Mesendoderm (in vitro differentiated cells): ENCODE results near the gene TNIK.

Experiments
- DNase-seq: peaks from one replicate; pipeline ENCODE4 v3.0.0; 2013
- H2AK5ac ChIP-seq: 2 replicates; pipeline ENCODE4 v1.6.1; 2013; ENCODE audit warnings: low read length, inconsistent platforms
- H2BK120ac ChIP-seq: 2 replicates; pipeline ENCODE4 v1.6.1; 2013; ENCODE audit warnings: low read depth, mild to moderate bottlenecking, low read length, moderate library complexity, mixed read lengths
- H2BK15ac ChIP-seq: replicated peaks from 2 replicates; pipeline ENCODE4 v1.6.1; 2013; ENCODE audit warnings: low read depth, mild to moderate bottlenecking, moderate library complexity
- H2BK5ac ChIP-seq: 2 replicates; pipeline ENCODE4 v1.6.1; 2013; ENCODE audit warnings: low read length, inconsistent platforms
- H3K18ac ChIP-seq: 2 replicates; pipeline ENCODE4 v1.6.1; 2013; ENCODE audit warnings: mild to moderate bottlenecking, low read length, mixed read lengths
- H3K23ac ChIP-seq: one replicate; pipeline ENCODE4 v1.6.1; 2013; ENCODE audit warnings: low read length
- H3K27ac ChIP-seq: 2 replicates; pipeline ENCODE4 v1.5.1; 2013; ENCODE audit warnings: low read depth, mild to moderate bottlenecking, inconsistent platforms, low read length, moderate library complexity
- H3K27me3 ChIP-seq: 2 replicates; pipeline ENCODE4 v1.6.1; 2013; ENCODE audit warnings: low read length, control low read depth, mild to moderate bottlenecking, inconsistent platforms; ENCODE audit not compliant: insufficient read depth, poor library complexity
- H3K36me3 ChIP-seq: 2 replicates; pipeline ENCODE4 v1.6.1; 2013; ENCODE audit warnings: low read length, inconsistent platforms; ENCODE audit not compliant: control insufficient read depth, insufficient read depth
- H3K4ac ChIP-seq: one replicate; pipeline ENCODE4 v1.6.1; 2013; ENCODE audit warnings: low read depth, mild to moderate bottlenecking, low read length, moderate library complexity
- H3K4me1 ChIP-seq: 2 replicates; pipeline ENCODE4 v1.6.1; 2013; ENCODE audit warnings: low read depth, low read length, inconsistent platforms; ENCODE audit not compliant: control insufficient read depth
- H3K4me2 ChIP-seq: 2 replicates; pipeline ENCODE4 v1.6.1; 2013; ENCODE audit warnings: low read length
- H3K4me3 ChIP-seq: 2 replicates; pipeline ENCODE4 v1.5.1; 2013; ENCODE audit warnings: mild to moderate bottlenecking, low read length
- H3K56ac ChIP-seq: one replicate; pipeline ENCODE4 v1.6.1; 2013; ENCODE audit warnings: low read length
- H3K79me1 ChIP-seq: 2 replicates; pipeline ENCODE4 v1.6.1; 2013; ENCODE audit warnings: low read length, inconsistent platforms
- H3K79me2 ChIP-seq: 2 replicates; pipeline ENCODE4 v1.6.1; 2013; ENCODE audit warnings: mild to moderate bottlenecking, low read length; ENCODE audit not compliant: control insufficient read depth, insufficient read depth
- H3K9ac ChIP-seq: 2 replicates; pipeline ENCODE4 v1.6.1; 2013; ENCODE audit warnings: low read length, inconsistent platforms
- H4K5ac ChIP-seq: one replicate; pipeline ENCODE4 v1.6.1; 2013; ENCODE audit warnings: low read length
- H4K8ac ChIP-seq: one replicate; pipeline ENCODE4 v1.6.1; 2013; ENCODE audit warnings: low read depth, mild to moderate bottlenecking, control low read depth, low read length, moderate library complexity
- WGBS: extraction: QIAGEN DNeasy Blood & Tissue Kit; methylation state at CpG from one replicate; pipeline ENCODE4 v1.1.7; 2013; ENCODE audit warnings: low lambda C conversion rate, missing lambda C conversion rate; ENCODE audit not compliant: insufficient coverage; ENCODE audit errors: extremely low coverage; 5-methylcytosine and 5-hydroxymethylcytosine counted together

The TNIK gene

DNA sequence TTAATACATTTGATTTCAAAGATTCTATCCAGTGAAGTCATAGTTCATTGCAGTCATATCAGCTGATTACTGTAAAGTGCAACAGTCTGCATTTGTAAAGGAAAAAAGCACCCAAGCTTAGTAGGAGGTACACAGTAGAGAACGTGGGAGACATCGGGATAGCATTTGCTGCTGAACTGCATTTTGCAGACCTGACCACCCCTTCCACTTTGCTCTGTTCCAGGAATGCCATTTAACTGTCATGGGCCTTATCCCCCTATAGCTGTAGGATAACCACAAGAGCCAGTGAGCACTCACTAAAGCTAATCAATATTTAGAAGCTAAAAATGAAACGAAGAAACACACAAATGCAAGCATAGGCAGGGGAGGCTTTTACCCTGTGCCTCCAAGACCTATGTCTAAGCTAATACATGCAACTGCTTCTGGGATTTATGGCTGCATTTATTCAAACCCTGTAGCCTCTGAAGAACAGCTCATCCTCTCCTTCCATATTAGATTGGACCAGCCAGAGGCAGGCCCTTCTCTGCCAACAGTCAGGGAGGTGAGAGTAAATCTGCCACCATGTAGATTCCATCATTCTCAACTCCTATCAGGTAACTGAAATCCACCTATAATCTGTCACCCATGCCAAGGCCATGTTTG lies 23.0 kb downstream of the TNIK start:
- no peak overlapping the region for H2BK15ac ChIP-seq
- no peak overlapping the region for H3K4ac ChIP-seq
- H3K56ac ChIP-seq: no peak overlapping the region
- no peaks in the 10 kb centered on the region for H3K79me1 ChIP-seq
- no peak overlapping the region for H2BK120ac ChIP-seq
- H4K8ac ChIP-seq: no peak overlapping the region
- H3K4me1 ChIP-seq: no peaks in the 10 kb centered on the region
- no peak overlapping the region for H3K4me3 ChIP-seq
- no peak overlapping the region for H3K9ac ChIP-seq
- no peak overlapping the region for H4K5ac ChIP-seq
- no peaks in the 10 kb centered on the region for H3K36me3 ChIP-seq
- no peak overlapping the region for H3K23ac ChIP-seq
- H2AK5ac ChIP-seq: no peak overlapping the region
- H3K4me2 ChIP-seq: no peak overlapping the region
- H3K27ac ChIP-seq: no peak overlapping the region
- H3K18ac ChIP-seq: no peak overlapping the region
- WGBS: no CpG with 5 or more reads among the region's 3 CpGs
- H2BK5ac ChIP-seq: no peak overlapping the region
- no peaks in the 10 kb centered on the region for H3K27me3 ChIP-seq
- DNase-seq: no peak
- peaks cover 3% of the 10 kb centered on the region for H3K79me2 ChIP-seq

DNA sequence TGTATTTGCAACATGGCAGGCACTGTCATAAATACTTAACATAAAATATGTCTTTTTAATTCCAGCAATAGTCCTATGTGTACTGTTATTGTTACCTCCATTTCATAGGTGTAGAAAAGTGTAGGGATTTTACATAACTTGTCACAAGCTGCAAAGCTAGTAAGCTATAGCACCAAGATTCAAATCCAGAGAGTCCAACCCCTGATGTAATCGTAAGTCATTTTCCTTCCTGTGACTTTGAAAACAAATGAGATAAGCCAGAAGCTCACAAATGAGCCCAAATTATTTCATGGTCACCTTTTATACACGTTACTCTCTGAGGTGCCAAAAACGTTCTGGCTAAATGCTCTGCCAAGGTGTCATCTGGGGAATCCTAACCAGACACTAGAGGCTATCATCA lies 23.8 kb downstream of the TNIK start:
- Histone ChIP-seq H2BK120ac (no peak overlapping the region), H3K18ac (peak overlapping the region; percentile 30), H4K8ac (no peak overlapping the region), H3K79me2 (peaks cover 3% of the 10 kb centered on the region), H3K4me1 (no peaks in the 10 kb centered on the region), H3K4me3 (no peak overlapping the region), H3K23ac (no peak overlapping the region), H3K36me3 (no peaks in the 10 kb centered on the region), H2BK5ac (no peak overlapping the region), H2AK5ac (no peak overlapping the region), H3K4ac (no peak overlapping the region), H3K27ac (no peak overlapping the region), H3K79me1 (no peaks in the 10 kb centered on the region), H3K27me3 (no peaks in the 10 kb centered on the region), H3K9ac (no peak overlapping the region), H4K5ac (no peak overlapping the region), H2BK15ac (no peak overlapping the region), H3K4me2 (no peak overlapping the region), H3K56ac (no peak overlapping the region)
- no CpG with 5 or more reads among the region's 3 CpGs for WGBS
- DNase-seq: no peak

DNA sequence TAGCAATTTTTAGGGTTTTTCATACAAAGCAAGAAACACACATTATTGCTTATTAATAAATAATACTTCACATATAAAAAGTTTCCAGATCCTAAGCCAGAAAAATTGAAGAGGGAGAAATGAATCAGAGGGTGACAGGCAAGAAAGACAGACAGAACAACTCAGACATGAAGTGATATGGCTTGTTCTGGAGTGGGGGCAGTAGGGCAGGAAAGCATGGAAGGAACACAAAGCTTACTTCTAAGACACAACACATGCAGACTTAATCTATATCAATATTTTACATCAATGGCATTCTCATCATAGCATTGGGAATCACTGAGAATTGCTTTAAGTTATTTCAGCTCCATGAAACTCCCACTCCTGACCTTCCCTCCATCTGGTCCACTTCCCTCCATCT lies 24.4 kb downstream of the TNIK start:
- no peak overlapping the region for H4K5ac ChIP-seq
- no peaks in the 10 kb centered on the region for H3K36me3 ChIP-seq
- H3K4me2 ChIP-seq: no peak overlapping the region
- no peak overlapping the region for H2BK15ac ChIP-seq
- H3K79me1 ChIP-seq: no peaks in the 10 kb centered on the region
- H2BK5ac ChIP-seq: no peak overlapping the region
- H3K79me2 ChIP-seq: peaks cover 3% of the 10 kb centered on the region
- no peak overlapping the region for H3K9ac ChIP-seq
- no peak overlapping the region for H3K4me3 ChIP-seq
- no peak overlapping the region for H3K56ac ChIP-seq
- no peak overlapping the region for H3K4ac ChIP-seq
- no peak for DNase-seq
- H3K18ac ChIP-seq: no peak overlapping the region
- no peak overlapping the region for H2AK5ac ChIP-seq
- H3K23ac ChIP-seq: no peak overlapping the region
- no peak overlapping the region for H4K8ac ChIP-seq
- no peak overlapping the region for H2BK120ac ChIP-seq
- no peaks in the 10 kb centered on the region for H3K27me3 ChIP-seq
- no peaks in the 10 kb centered on the region for H3K4me1 ChIP-seq
- no peak overlapping the region for H3K27ac ChIP-seq

DNA sequence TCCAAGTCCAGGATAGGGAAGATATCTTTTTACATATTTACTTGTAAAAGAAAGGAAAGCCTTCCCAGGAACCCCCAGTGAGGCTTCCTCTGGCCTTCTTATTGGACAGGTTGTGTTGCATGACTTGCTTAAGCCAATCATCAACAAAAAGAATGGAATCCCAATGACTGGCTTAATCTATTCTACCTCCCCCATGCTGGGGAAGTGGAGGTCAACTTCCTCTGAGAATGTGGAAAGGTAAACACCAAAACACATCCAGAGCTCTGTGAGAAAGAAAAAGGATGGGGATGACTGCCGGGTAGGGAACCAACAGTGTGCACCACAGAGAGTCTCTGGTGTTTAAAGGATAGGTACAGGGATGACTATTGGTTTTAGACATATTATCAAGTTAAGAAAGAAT lies 25.1 kb downstream of the TNIK start:
- no peak overlapping the region for H2BK5ac ChIP-seq
- no peak overlapping the region for H3K4ac ChIP-seq
- H3K18ac ChIP-seq: no peak overlapping the region
- H4K8ac ChIP-seq: no peak overlapping the region
- H2AK5ac ChIP-seq: no peak overlapping the region
- no peaks in the 10 kb centered on the region for H3K27me3 ChIP-seq
- WGBS: no CpG with 5 or more reads among the region's 1 CpG
- H3K56ac ChIP-seq: no peak overlapping the region
- no peak overlapping the region for H2BK120ac ChIP-seq
- no peak overlapping the region for H3K27ac ChIP-seq
- peaks cover 3% of the 10 kb centered on the region for H3K79me2 ChIP-seq
- H3K4me3 ChIP-seq: no peak overlapping the region
- H2BK15ac ChIP-seq: no peak overlapping the region
- H3K4me2 ChIP-seq: no peak overlapping the region
- no peak overlapping the region for H3K23ac ChIP-seq
- H3K4me1 ChIP-seq: no peaks in the 10 kb centered on the region
- no peak overlapping the region for H4K5ac ChIP-seq
- no peaks in the 10 kb centered on the region for H3K79me1 ChIP-seq
- no peak overlapping the region for H3K9ac ChIP-seq
- peak; percentile 85 for DNase-seq
- no peaks in the 10 kb centered on the region for H3K36me3 ChIP-seq

DNA sequence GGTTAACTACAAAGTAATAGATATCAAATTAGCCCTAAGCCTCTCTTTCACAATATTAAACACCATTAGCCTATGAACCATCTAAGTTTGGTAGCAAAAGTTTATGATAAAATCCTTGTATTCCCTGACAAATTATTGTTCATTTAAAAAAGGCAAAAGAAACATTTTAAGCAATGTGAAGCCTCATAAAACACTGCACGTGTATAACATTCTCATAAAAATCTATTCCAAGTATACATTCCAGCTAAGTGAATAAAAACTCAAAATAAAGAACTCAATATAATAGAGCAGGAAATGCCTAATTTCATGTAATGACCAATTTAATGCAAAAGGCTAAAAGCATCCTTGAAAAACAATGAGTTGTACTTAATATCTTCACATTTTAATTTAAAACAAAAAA lies 27.7 kb downstream of the TNIK start:
- Histone ChIP-seq H3K23ac (no peak overlapping the region), H2BK120ac (no peak overlapping the region), H3K27ac (no peak overlapping the region), H3K18ac (no peak overlapping the region), H3K4me1 (peaks cover 17% of the 10 kb centered on the region), H3K27me3 (no peaks in the 10 kb centered on the region), H3K79me1 (no peaks in the 10 kb centered on the region), H2AK5ac (no peak overlapping the region), H3K36me3 (no peaks in the 10 kb centered on the region), H3K4ac (no peak overlapping the region), H2BK5ac (no peak overlapping the region), H3K79me2 (no peaks in the 10 kb centered on the region), H3K4me3 (no peak overlapping the region), H3K4me2 (no peak overlapping the region), H4K8ac (no peak overlapping the region), H3K56ac (no peak overlapping the region), H4K5ac (no peak overlapping the region), H2BK15ac (no peak overlapping the region), H3K9ac (no peak overlapping the region)
- no peak for DNase-seq
- no CpG with 5 or more reads among the region's 1 CpG for WGBS

DNA sequence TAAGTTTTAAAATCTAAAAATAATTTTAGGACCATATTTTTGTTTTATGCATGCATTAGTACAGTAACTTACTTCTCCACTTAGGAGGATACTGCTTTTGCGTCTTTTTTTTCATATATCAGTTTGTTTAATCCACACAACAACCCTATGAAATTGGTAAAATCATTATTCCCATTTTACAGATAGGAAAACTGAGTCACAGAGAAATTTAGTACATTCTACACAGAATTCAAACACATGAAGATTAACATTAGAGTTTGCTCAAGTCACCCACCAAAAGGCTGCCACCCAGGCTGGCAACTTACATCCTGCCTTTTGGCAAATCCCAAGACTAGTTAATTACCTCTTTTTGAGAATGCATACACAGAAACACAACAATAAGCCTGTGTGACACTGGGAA lies 28.7 kb downstream of the TNIK start:
- Histone ChIP-seq H3K79me1 (no peaks in the 10 kb centered on the region), H3K27ac (no peak overlapping the region), H2AK5ac (no peak overlapping the region), H3K9ac (no peak overlapping the region), H3K4me1 (peaks cover 22% of the 10 kb centered on the region), H3K4me2 (no peak overlapping the region), H3K23ac (no peak overlapping the region), H2BK120ac (no peak overlapping the region), H3K56ac (no peak overlapping the region), H3K36me3 (no peaks in the 10 kb centered on the region), H4K8ac (no peak overlapping the region), H3K79me2 (peaks cover 1% of the 10 kb centered on the region), H3K18ac (no peak overlapping the region), H3K4ac (peak overlapping the region; percentile 31), H2BK5ac (no peak overlapping the region), H4K5ac (no peak overlapping the region), H3K27me3 (no peaks in the 10 kb centered on the region), H2BK15ac (no peak overlapping the region), H3K4me3 (no peak overlapping the region)
- DNase-seq: no peak
- WGBS: no CpG with 5 or more reads among the region's 1 CpG
